NOMO-1 treated with DMSO at 0.1 percent for 48 hours (cell line): ENCODE data around the gene LRMDA.

Experiments
- DNase-seq: peaks from one replicate; lab custom pipeline; 2025; ENCODE audit not compliant: unreplicated experiment; lab: John Stamatoyannopoulos, UW

Gene LRMDA

GRCh38 chr10:75431180-75432111 lies at the start of gene LRMDA:
LRMDA (plus strand) TSS chr10:75431624.
- DNase-seq: peak; percentile 86

DNA sequence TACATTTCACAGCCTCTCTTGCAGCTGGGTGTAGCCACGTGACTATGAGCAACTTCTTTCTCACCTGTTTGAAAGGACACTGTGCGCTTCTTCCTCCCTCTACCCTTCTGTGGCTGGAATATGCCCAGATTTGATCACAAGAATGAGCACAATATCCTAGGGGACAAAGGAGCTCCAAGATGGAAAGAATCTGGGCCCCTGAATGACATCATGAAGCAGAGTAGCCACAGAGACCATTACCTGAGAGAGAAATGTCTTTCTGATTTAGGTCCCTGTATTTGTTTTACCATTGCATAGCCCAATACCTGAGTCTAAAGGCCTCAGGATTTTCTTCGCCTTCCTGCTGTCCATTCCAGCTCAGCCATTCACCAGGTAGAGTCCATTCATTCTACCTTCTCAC lies 45.3 kb upstream of the LRMDA start:
- no peak for DNase-seq

- no peak for DNase-seq
Measured at GRCh38 chr10:75388082-75388481, 43.3 kb upstream of the LRMDA start.

GRCh38 chr10:75390178-75390577 lies 41.2 kb upstream of the LRMDA start:
- no peak for DNase-seq

DNA sequence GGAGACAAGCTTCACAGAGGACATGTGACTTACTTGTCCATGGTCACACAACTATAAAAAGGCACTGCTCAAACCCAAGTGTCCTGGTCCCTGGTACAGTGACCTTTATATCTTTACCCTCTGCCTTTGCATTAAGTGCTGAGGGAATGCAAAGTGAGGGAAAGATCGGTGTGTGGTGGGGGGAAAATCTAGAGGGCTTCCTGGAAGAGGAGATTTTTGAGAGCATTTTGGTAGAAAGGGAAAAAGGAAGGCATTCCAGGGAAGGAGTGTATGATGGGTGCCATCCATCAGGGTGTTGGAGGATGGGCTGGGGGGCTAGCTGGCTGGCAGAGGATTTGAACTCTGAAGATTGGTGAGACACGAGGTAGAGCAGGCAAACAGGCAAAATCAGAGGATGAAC lies 39.2 kb upstream of the LRMDA start:
- DNase-seq: no peak

- no peak for DNase-seq
Measured at GRCh38 chr10:75392744-75393143, 38.7 kb upstream of the LRMDA start.

GRCh38 chr10:75394221-75394620 lies 37.2 kb upstream of the LRMDA start:
- no peak for DNase-seq

GRCh38 chr10:75395066-75395931 lies 36.1 kb upstream of the LRMDA start:
- DNase-seq: no peak

- DNase-seq: no peak
Measured at GRCh38 chr10:75395932-75396630, 35.3 kb upstream of the LRMDA start.

DNA sequence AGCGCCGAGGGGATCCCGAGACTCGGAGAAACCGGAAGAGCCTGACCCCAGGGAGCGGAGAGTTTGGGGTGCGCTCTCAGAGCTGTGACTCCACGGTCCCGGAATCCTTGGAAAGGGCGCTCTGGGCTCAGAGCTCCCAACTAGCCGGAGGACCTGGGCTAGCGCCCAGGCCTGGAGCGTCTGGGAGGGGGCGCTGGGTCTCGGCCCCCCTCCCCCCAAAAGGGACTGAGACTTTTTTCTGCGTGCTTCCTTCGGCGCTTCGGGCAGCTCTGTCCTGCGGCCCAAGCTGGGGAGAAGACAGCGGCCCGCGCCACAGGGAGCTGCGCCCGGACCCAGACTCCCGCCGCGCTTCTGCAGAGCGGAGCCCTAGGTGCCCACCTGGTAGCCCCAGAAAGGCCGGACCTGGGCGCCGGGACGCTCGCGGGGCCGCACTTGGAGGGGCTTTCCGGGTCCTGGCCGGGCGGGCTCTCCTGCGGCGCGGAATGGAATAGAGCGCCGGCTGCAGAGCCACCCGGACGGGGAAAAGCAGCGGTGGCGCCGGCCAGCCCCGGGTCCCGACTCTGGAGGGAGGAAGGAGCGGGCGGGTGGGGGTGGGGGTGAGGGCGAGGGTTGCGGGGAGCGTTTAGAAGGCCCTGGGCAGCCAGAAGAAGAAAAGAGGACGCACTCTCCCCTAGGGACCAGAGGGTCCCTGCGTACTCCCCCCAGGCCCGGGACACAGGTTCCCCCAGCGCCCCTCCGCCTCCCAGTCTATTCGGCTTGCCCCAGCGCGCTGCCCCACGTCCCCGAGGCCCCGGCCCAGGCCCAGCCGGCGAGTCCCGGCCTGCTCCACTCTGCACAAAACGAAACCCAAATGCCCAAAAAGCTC lies 34.6 kb upstream of the LRMDA start:
- no peak for DNase-seq

DNA sequence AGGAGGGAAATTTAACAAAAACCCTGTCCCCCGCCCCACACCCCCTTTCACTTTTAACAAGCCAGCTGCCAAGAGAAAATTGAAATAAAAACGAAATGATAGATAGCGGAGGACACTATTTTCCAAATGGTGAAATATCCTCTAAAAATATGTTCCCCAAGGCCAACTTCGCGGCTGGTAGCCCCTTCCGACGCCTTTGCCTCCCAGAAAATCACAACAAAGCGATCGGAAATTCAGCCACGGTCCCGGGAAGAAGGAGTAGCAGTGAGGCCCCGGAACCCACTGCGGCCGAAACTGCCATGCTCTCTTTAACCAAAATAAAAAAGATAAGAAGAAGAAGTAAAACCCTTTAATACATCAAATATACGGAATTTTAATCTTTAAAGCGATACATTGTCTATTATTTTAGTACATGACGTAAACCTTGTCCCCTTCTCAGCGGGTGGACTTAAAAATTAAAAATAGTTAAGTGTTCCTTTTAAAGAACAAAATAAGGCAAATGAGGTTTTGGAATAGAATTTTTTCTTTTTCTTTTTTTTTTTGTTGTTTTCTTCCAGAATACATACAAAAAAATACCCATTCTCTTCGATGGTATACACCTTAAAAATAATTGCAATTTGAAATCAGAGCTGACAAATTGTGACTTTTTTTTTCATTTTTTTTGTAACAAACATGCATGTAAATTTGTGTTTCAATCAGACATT lies 33.8 kb upstream of the LRMDA start:
- no peak for DNase-seq

DNA sequence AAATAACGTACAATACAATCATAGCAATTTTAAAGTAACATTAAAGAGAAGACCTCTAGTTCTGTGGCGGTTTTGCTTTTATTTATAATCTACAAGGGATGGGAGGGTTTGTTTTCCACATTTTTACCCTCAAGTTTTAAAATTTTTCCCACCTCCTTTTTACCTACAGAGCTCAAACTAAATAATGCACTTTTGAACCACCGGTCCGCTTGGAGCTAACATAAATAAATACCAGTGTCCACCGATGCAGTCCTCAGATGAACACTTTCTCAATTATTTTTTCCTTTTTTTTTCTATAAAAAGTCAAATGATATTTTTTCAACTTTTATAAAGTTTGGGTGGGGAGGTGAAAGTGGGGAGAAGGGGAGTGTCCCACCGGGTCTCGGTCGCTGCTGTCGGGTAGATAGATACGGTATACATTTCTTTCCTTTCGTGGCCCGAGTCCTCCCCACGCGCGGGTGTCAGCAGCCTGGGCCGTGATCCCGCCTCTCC lies 33.2 kb upstream of the LRMDA start:
- DNase-seq: no peak

- no peak for DNase-seq
Measured at GRCh38 chr10:75398692-75399460, 32.5 kb upstream of the LRMDA start.

- peak; percentile 53 for DNase-seq
Measured at GRCh38 chr10:75399461-75400162, 31.8 kb upstream of the LRMDA start.

DNA sequence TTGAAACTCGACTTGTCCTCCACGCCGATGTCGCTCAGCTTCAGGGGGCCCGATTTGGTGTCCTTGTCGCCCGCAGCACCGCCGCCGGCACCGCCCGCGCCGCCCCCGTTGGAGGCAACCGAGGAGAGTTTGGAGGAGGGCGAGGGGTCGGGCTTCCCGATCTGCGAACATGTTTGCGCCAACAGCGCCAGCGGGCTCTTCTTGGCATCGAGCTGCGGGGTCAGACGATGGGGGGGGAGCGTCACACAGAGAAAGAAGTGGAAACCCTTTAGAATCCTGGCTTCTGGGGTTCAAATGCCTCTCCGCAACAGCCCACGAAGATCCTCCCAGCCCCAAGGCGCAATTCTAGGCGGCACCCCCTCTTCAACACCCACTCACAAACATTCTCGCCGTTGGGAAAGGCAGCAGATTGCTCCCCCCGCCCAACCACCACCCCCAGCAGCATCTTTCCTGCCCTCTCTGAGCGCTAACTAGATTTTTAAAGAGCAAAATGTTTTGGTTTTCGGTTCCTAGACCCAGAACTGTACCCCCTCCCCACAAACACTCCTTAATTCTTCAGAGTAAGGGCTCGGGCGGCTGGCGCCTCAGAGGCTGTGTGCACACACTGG lies 31.2 kb upstream of the LRMDA start:
- DNase-seq: no peak

GRCh38 chr10:75400771-75401568 lies 30.5 kb upstream of the LRMDA start:
- DNase-seq: peak; percentile 31
